K562 (cell line): ENCODE measurements around the gene SIAE. TPM values are rescaled to one million over a fixed set of nuclear protein-coding genes. Genes with fewer than 3 reads are reported as not detected.

Source experiments
- CBX3 ChIP-seq, 2 experiments: IDR thresholded peaks; 1 replicate in 1 of 2; 2 replicates in 1 of 2; pipeline ENCODE4 v1.6.1; 2012; ENCODE audit warnings: inconsistent platforms in 2 of 2, low read length in 2 of 2, borderline replicate concordance in 1 of 2, control low read depth in 1 of 2
- MYC ChIP-seq, 2 experiments: fragments of 250-450 bp in 1 of 2; sonication (Bioruptor Pico) in 1 of 2; IDR thresholded peaks; 2 replicates each; pipeline versions ENCODE4 v1.5.1 to v1.6.1; 2012 to 2021; ENCODE audit warnings: low read depth in 2 of 2, borderline replicate concordance in 1 of 2, improper control_type of control experiment in 1 of 2, low read length in 1 of 2, mild to moderate bottlenecking in 1 of 2, moderate library complexity in 1 of 2
- POU5F1 ChIP-seq: fragments of 150-350 bp; IDR thresholded peaks from 2 replicates; pipeline ENCODE4 v1.6.1; 2014; ENCODE audit warnings: borderline replicate concordance, low read length, low read depth, mild to moderate bottlenecking; ENCODE audit not compliant: partially characterized antibody
- PTTG1 ChIP-seq: fragments of 450-650 bp; IDR thresholded peaks from 2 replicates; pipeline ENCODE4 v1.6.1; 2016; ENCODE audit warnings: low read depth, mild to moderate bottlenecking, missing genetic modification characterization, missing compliant biosample characterization
- SNAPC5 ChIP-seq: fragments of 250-450 bp; sonication (Bioruptor Pico); IDR thresholded peaks from 2 replicates; pipeline ENCODE4 v1.8.0; 2021; ENCODE audit warnings: moderate library complexity, mild to moderate bottlenecking, inconsistent platforms
- TAF7 ChIP-seq: fragments of 450-650 bp; IDR thresholded peaks from 2 replicates; pipeline ENCODE4 v1.6.1; 2016; ENCODE audit warnings: missing genetic modification characterization, missing compliant biosample characterization
- THAP12 ChIP-seq: fragments of 250-450 bp; sonication (Bioruptor Pico); IDR thresholded peaks from 2 replicates; pipeline ENCODE4 v1.9.0; 2021; ENCODE audit warnings: mild to moderate bottlenecking, inconsistent platforms
- XRCC5 ChIP-seq: fragments of 200-400 bp; formaldehyde crosslinking; IDR thresholded peaks from 2 replicates; pipeline ENCODE4 v1.6.1; 2017; ENCODE audit warnings: low read depth, mild to moderate bottlenecking, low read length
- ZBTB11 ChIP-seq, 3 experiments: fragments of 200-800 bp in 1 of 3; fragments of 250-450 bp in 1 of 3; fragments of 450-650 bp in 1 of 3; sonication (Bioruptor Pico) in 1 of 3; sonication (Bioruptor generic) in 1 of 3; formaldehyde crosslinking in 1 of 3; IDR thresholded peaks; 2 replicates each; pipeline versions ENCODE4 v1.6.1 to v1.8.0; 2016 to 2022; ENCODE audit warnings: mild to moderate bottlenecking in 2 of 3, missing genetic modification characterization in 2 of 3, missing compliant biosample characterization in 1 of 3, moderate library complexity in 1 of 3
- ZFX ChIP-seq: sonication (generic); formaldehyde crosslinking; IDR thresholded peaks from 2 replicates; pipeline ENCODE4 v1.8.0; 2022; ENCODE audit warnings: mild to moderate bottlenecking, missing genetic modification reagents, moderate library complexity
- ZNF511 ChIP-seq: sonication (generic); formaldehyde crosslinking; IDR thresholded peaks from 2 replicates; pipeline ENCODE4 v1.8.0; 2022; ENCODE audit warnings: mild to moderate bottlenecking, missing genetic modification reagents
- ZNF639 ChIP-seq, 2 experiments: fragments of 200-800 bp in 1 of 2; sonication (Bioruptor generic) in 1 of 2; sonication (generic) in 1 of 2; formaldehyde crosslinking in 1 of 2; IDR thresholded peaks in 1 of 2; conservative IDR thresholded peaks in 1 of 2; 2 replicates each; pipeline versions ENCODE4 v1.5.0 to v1.6.1; 2016 to 2020; ENCODE audit warnings: missing compliant biosample characterization in 1 of 2, missing genetic modification characterization in 1 of 2, missing genetic modification reagents in 1 of 2
- polyA plus RNA-seq, 8 experiments: library from polyadenylated mRNA; depleted of rRNA in 4 of 8; stranded (reverse) in 5 of 8; unstranded in 3 of 8; fragments of >200 nt; fragmentation: Nextera tagmentation in 2 of 8; fragmentation: Illumina TruSeq in 1 of 8; extraction: Ambion mirVana in 2 of 8; extraction: Trizol in 1 of 8; gene quantifications; 2 replicates each; pipeline versions ENCODE4 v1.2.1 to v1.2.3, GENCODE V29; 2011 to 2014; ENCODE audit warnings: inconsistent platforms in 1 of 8, missing spikeins in 1 of 8
- total RNA-seq, 7 experiments: library from RNA; depleted of rRNA in 6 of 7; stranded (reverse); fragments of >200 nt in 6 of 7; fragmentation: Illumina TruSeq in 2 of 7; extraction: Trizol in 2 of 7; gene quantifications; 2 replicates each; pipeline versions ENCODE4 v1.2.1 to v1.2.3, GENCODE V29; 2011 to 2021; ENCODE audit warnings: low replicate concordance in 1 of 7

SIAE gene
- total and polyA plus RNA-seq, 9 of the 15 experiments (the other 6 are each of a cell fraction or from before 2014, with no cell fraction given) = 0.89 to 9.6 (median 3.7) TPM

- TF ChIP-seq THAP12 (0 out of 2 replicates have a peak, but pooled peaks have one; percentile 70), TAF7 (tag) (peak; percentile 71), ZFX (CRISPR knock-in tag) (peak; percentile 93), CBX3 (IDR thresholded peaks at IDR 0.05; ENCODE audit: borderline replicate concordance in 1 of 2, low read length in 2 of 2) (peak in 1 of 2 experiments; percentile 8; a peak in 1 of 3 replicates), ZNF639 (CRISPR knock-in tag; conservative IDR thresholded peaks at IDR 0.05 in 1 of 2, IDR thresholded peaks at IDR 0.05 in 1 of 2) (no peak), XRCC5 (0 out of 2 replicates have a peak, but pooled peaks have one; percentile 27), ZBTB11 (CRISPR knock-in tag; IDR thresholded peaks at IDR 0.05) (peak in 1 of 3 experiments; percentile 72; a peak in 1 of 6 replicates), POU5F1 (peak; percentile 85), ZNF511 (0 out of 2 replicates have a peak, but pooled peaks have one; percentile 52), MYC (IDR thresholded peaks at IDR 0.05; ENCODE audit: low read depth, low read length) (peak; percentile 44; the same call in 1 of the 2 replicates), MYC (CRISPR knock-in tag; IDR thresholded peaks at IDR 0.05; ENCODE audit: borderline replicate concordance, low read depth) (no peak; the same call in 1 of the 2 replicates), SNAPC5 (CRISPR knock-in tag) (no peak), PTTG1 (tag) (no peak)
Measured at GRCh38 chr11:124673333-124674167, at the start of gene SIAE, which contains the start of gene SPA17 (continued).
